Neural cell (in vitro differentiated cells): ENCODE data around the gene ERBB4. TPM values are rescaled to one million over a fixed set of nuclear protein-coding genes. Genes with fewer than 3 reads are reported as not detected.

Experiments
- H2AFZ ChIP-seq: fragments of 200-600, 300-800 bp; sonication (generic), shearing (Covaris generic); 2 replicates; pipeline ENCODE4 v1.6.0; 2014; ENCODE audit warnings: low read depth, mild to moderate bottlenecking, antibody characterized with exemption, low read length, moderate library complexity
- H3F3A ChIP-seq: fragments of 200-600 bp; shearing (Covaris generic); 2 replicates; pipeline ENCODE4 v1.6.1; 2016; ENCODE audit warnings: mild to moderate bottlenecking, moderate library complexity, mixed read lengths, antibody characterized with exemption, low read length; ENCODE audit not compliant: insufficient read depth, poor library complexity, severe bottlenecking
- H3K27ac ChIP-seq: fragments of 200-600, 300-800 bp; sonication (generic), shearing (Covaris generic); 2 replicates; pipeline ENCODE4 v1.5.1; 2014; ENCODE audit warnings: mild to moderate bottlenecking, low read length, moderate library complexity
- H3K27me3 ChIP-seq: fragments of 300-800, 200-600 bp; sonication (generic), shearing (Covaris generic); 2 replicates; pipeline ENCODE4 v1.6.0; 2014; ENCODE audit warnings: mild to moderate bottlenecking, low read depth, low read length, moderate library complexity; ENCODE audit not compliant: insufficient read depth
- H3K36me3 ChIP-seq: fragments of 300-800, 200-600 bp; sonication (generic), shearing (Covaris generic); 2 replicates; pipeline ENCODE4 v1.5.1; 2014; ENCODE audit warnings: mild to moderate bottlenecking, antibody characterized with exemption, low read length, moderate library complexity; ENCODE audit not compliant: insufficient read depth
- H3K4me2 ChIP-seq: fragments of 300-800, 200-600 bp; sonication (generic), shearing (Covaris generic); 2 replicates; pipeline ENCODE4 v1.6.0; 2014; ENCODE audit warnings: mild to moderate bottlenecking, low read length
- H3K4me3 ChIP-seq: fragments of 300-800, 200-600 bp; sonication (generic), shearing (Covaris generic); 2 replicates; pipeline ENCODE4 v1.5.1; 2014; ENCODE audit warnings: mild to moderate bottlenecking, low read length, moderate library complexity
- H3K79me2 ChIP-seq: fragments of 200-600 bp; shearing (Covaris generic); replicated peaks from 2 replicates; pipeline ENCODE4 v1.6.0; 2014; ENCODE audit warnings: mild to moderate bottlenecking, low read length, moderate library complexity; ENCODE audit not compliant: insufficient read depth
- H3K9ac ChIP-seq: fragments of 300-800, 200-600 bp; sonication (generic), shearing (Covaris generic); 2 replicates; pipeline ENCODE4 v1.6.1; 2016; ENCODE audit warnings: mild to moderate bottlenecking, low read length, mixed read lengths
- H3K9me2 ChIP-seq: fragments of 200-600 bp; shearing (Covaris generic); 2 replicates; pipeline ENCODE4 v1.6.1; 2016; ENCODE audit warnings: mild to moderate bottlenecking, low read length, mixed read lengths; ENCODE audit not compliant: insufficient read depth
- H3K9me3 ChIP-seq: fragments of 200-600, 300-800 bp; sonication (generic), shearing (Covaris generic); 2 replicates; pipeline ENCODE4 v1.6.1; 2016; ENCODE audit warnings: mild to moderate bottlenecking, mixed run types, low read length, moderate library complexity, mixed read lengths
- H4K20me1 ChIP-seq: fragments of 200-600 bp; shearing (Covaris generic); 2 replicates; pipeline ENCODE4 v1.6.1; 2016; ENCODE audit warnings: mild to moderate bottlenecking, mixed run types; ENCODE audit not compliant: insufficient read depth
- EP300 ChIP-seq: fragments of 450-650 bp; conservative IDR thresholded peaks from 2 replicates; pipeline ENCODE4 v1.6.1; 2014; ENCODE audit warnings: antibody characterized with exemption, mild to moderate bottlenecking, moderate library complexity; ENCODE audit not compliant: poor library complexity, severe bottlenecking
- EZH2 ChIP-seq: fragments of 200-600, 300-800 bp; shearing (Covaris generic), sonication (generic); IDR thresholded peaks from 2 replicates; pipeline ENCODE4 v1.6.1; 2014; ENCODE audit warnings: antibody characterized with exemption, low read length, borderline replicate concordance, mild to moderate bottlenecking; ENCODE audit not compliant: insufficient read depth, poor library complexity, severe bottlenecking
- MXI1 ChIP-seq: fragments of 450-650 bp; conservative IDR thresholded peaks from 2 replicates; pipeline ENCODE4 v1.6.1; 2014; ENCODE audit warnings: antibody characterized with exemption, mild to moderate bottlenecking; ENCODE audit not compliant: poor library complexity, severe bottlenecking
- POLR2AphosphoS5 ChIP-seq: IDR thresholded peaks from 2 replicates; pipeline ENCODE4 v1.6.1; 2012
- RAD21 ChIP-seq: fragments of 450-650 bp; conservative IDR thresholded peaks from 2 replicates; pipeline ENCODE4 v1.6.1; 2014; ENCODE audit warnings: antibody characterized with exemption, mild to moderate bottlenecking, moderate library complexity
- SMC3 ChIP-seq: fragments of 450-650 bp; conservative IDR thresholded peaks from 2 replicates; pipeline ENCODE4 v1.6.1; 2014; ENCODE audit warnings: antibody characterized with exemption, mild to moderate bottlenecking, moderate library complexity; ENCODE audit not compliant: poor library complexity
- polyA plus RNA-seq: library from polyadenylated mRNA; depleted of rRNA; stranded (reverse); fragments of >200 nt; gene quantifications from 2 replicates; pipeline ENCODE4 v1.2.3, GENCODE V29; 2014
- TF ChIP-seq, protein P1 (sequence below): IDR thresholded peaks from 2 replicates; pipeline ENCODE4 v1.6.1; 2012; ENCODE audit warnings: borderline replicate concordance

Gene ERBB4
- polyA plus RNA-seq, 1 donor from 2014 or later, result 0.69 TPM

DNA sequence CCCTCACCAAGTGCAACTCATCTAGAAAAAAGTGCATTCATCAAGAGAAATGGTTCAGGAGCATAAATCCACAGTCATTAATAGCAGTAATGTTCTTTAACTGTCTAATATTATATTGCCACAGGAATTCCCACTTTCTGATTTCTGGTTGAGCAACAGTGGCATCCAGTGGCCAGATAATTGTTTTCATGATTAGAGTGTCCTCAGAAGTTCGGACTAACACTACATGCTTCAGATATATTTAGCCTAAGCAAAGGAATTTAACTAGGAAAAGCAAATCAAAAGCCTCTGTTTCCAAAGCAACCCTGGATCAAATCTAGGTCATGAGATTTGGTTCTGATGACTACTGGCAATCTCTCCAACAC lies 9.8 kb upstream of the ERBB4 start:
- no peaks in the 10 kb centered on the region for H3F3A ChIP-seq
- H3K9ac ChIP-seq, result no peak overlapping the region
- TF ChIP-seq RAD21 (peak; percentile 50), EP300 (no peak)
- no peak overlapping the region for H2AFZ ChIP-seq
- H3K36me3 ChIP-seq, result no peaks in the 10 kb centered on the region
- H3K9me2 ChIP-seq, result no peaks in the 10 kb centered on the region
- no peak overlapping the region for H3K27ac ChIP-seq
- no peaks in the 10 kb centered on the region for H3K9me3 ChIP-seq
- no peaks in the 10 kb centered on the region for H3K79me2 ChIP-seq
- no peak overlapping the region for H3K4me2 ChIP-seq
- H3K4me3 ChIP-seq, result no peak overlapping the region
- H3K27me3 ChIP-seq, result no peaks in the 10 kb centered on the region
- no peaks in the 10 kb centered on the region for H4K20me1 ChIP-seq

DNA sequence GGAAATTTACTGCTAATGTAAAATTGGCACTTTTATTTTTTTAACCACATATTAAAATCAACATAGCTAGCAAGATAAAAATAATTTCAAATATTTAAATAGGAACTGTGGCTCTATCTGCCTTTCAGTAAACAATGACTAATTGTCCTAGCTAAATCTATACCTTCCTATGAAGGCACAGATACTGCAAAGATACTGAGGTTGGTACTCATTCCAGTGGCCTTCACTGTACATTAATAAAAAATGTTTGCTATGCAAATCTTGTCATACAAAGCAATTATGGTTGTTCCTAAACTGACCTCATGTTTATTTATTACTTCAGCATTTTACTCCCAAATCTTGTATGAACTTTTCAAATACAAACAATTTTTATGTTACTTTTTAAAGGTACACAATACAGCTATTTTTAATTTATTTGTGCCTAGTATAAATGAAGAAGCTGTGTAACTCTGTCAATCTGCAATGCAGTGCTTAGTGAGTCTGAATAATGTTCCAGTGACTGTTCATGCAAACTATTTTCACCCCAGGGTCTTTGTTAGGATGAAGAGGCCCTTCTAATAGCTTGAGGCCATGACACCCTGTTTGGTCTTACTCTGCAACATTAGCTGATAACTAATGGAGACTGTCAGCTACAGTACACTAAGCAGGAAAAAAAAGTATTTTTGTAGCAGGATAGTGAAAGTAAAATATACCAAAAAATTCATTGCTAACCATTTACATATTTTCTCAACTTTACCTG lies 9.3 kb upstream of the ERBB4 start:
- no peaks in the 10 kb centered on the region for H3K9me3 ChIP-seq
- no peaks in the 10 kb centered on the region for H4K20me1 ChIP-seq
- H3K9ac ChIP-seq, result no peak overlapping the region
- no peaks in the 10 kb centered on the region for H3K79me2 ChIP-seq
- H3K9me2 ChIP-seq, result no peaks in the 10 kb centered on the region
- H3F3A ChIP-seq, result no peaks in the 10 kb centered on the region
- H3K27me3 ChIP-seq, result no peaks in the 10 kb centered on the region
- H3K4me2 ChIP-seq, result no peak overlapping the region
- TF ChIP-seq RAD21 (no peak), EZH2 (no peak), MXI1 (no peak), POLR2AphosphoS5 (no peak), SMC3 (no peak)
- TF ChIP-seq, protein P1, sequence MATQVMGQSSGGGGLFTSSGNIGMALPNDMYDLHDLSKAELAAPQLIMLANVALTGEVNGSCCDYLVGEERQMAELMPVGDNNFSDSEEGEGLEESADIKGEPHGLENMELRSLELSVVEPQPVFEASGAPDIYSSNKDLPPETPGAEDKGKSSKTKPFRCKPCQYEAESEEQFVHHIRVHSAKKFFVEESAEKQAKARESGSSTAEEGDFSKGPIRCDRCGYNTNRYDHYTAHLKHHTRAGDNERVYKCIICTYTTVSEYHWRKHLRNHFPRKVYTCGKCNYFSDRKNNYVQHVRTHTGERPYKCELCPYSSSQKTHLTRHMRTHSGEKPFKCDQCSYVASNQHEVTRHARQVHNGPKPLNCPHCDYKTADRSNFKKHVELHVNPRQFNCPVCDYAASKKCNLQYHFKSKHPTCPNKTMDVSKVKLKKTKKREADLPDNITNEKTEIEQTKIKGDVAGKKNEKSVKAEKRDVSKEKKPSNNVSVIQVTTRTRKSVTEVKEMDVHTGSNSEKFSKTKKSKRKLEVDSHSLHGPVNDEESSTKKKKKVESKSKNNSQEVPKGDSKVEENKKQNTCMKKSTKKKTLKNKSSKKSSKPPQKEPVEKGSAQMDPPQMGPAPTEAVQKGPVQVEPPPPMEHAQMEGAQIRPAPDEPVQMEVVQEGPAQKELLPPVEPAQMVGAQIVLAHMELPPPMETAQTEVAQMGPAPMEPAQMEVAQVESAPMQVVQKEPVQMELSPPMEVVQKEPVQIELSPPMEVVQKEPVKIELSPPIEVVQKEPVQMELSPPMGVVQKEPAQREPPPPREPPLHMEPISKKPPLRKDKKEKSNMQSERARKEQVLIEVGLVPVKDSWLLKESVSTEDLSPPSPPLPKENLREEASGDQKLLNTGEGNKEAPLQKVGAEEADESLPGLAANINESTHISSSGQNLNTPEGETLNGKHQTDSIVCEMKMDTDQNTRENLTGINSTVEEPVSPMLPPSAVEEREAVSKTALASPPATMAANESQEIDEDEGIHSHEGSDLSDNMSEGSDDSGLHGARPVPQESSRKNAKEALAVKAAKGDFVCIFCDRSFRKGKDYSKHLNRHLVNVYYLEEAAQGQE, result no peak
- H3K36me3 ChIP-seq, result no peaks in the 10 kb centered on the region
- H2AFZ ChIP-seq, result no peak overlapping the region
- no peak overlapping the region for H3K4me3 ChIP-seq
- H3K27ac ChIP-seq, result no peak overlapping the region

- no peaks in the 10 kb centered on the region for H3K9me2 ChIP-seq
- no peak overlapping the region for H3K9ac ChIP-seq
- H3K79me2 ChIP-seq, result no peaks in the 10 kb centered on the region
- no peaks in the 10 kb centered on the region for H3K36me3 ChIP-seq
- H3K4me2 ChIP-seq, result no peak overlapping the region
- TF ChIP-seq RAD21, result no peak
- TF ChIP-seq SMC3, result no peak
- TF ChIP-seq EP300, result no peak
- no peak for TF ChIP-seq POLR2AphosphoS5
- no peaks in the 10 kb centered on the region for H4K20me1 ChIP-seq
- H2AFZ ChIP-seq, result no peak overlapping the region
- no peak overlapping the region for H3K4me3 ChIP-seq
- no peaks in the 10 kb centered on the region for H3K27me3 ChIP-seq
- H3K27ac ChIP-seq, result no peak overlapping the region
- no peaks in the 10 kb centered on the region for H3K9me3 ChIP-seq
- no peaks in the 10 kb centered on the region for H3F3A ChIP-seq
These were observed 8.1 kb upstream of the ERBB4 start for GRCh38 chr2:212546669-212547068.
